ENCODE measurements around the gene SPAG9. TPM values are rescaled to one million over a fixed set of nuclear protein-coding genes. Genes with fewer than 3 reads are reported as not detected.
"Not testable (repeated sequence)": the region's sequence is repeated elsewhere in the genome, so short reads cannot be mapped to it uniquely, and the experiment has no call there.

SPAG9 gene
- total RNA-seq, 2 donors from 2014 or later, result 77.0 to 85.8 TPM

GRCh38 chr17:50945779-50946222, 174.9 kb downstream of the SPAG9 start:
- Mint-ChIP-seq H3K27me3 (no peaks in the 10 kb centered on the region), H3K27ac (peak overlapping the region; percentile 81), H3K4me3 (no peak overlapping the region), H3K4me1 (peaks cover 29% of the 10 kb centered on the region), H3K36me3 (ENCODE audit: low read depth) (no peaks in the 10 kb centered on the region)
- ATAC-seq (no peak), DNase-seq (no peak)
- H3K9me3 ChIP-seq (ENCODE audit: control insufficient read depth, low read length, poor library complexity, severe bottlenecking), result no peaks in the 10 kb centered on the region

GRCh38 chr17:50944902-50945720, 175.6 kb downstream of the SPAG9 start:
- peak overlapping the region; percentile 82 for H3K4me3 Mint-ChIP-seq
- H3K36me3 Mint-ChIP-seq (ENCODE audit: low read depth), result no peaks in the 10 kb centered on the region
- peaks cover 26% of the 10 kb centered on the region for H3K4me1 Mint-ChIP-seq
- no peaks in the 10 kb centered on the region for H3K9me3 ChIP-seq (ENCODE audit: control insufficient read depth, low read length, poor library complexity, severe bottlenecking)
- no peaks in the 10 kb centered on the region for H3K27me3 Mint-ChIP-seq
- peak overlapping the region; percentile 81 for H3K27ac Mint-ChIP-seq
- DNase-seq (no peak), ATAC-seq (no peak)

GRCh38 chr17:50944054-50944901, 176.4 kb downstream of the SPAG9 start:
- peak; percentile 56 to 67 (median 66) for DNase-seq
- ATAC-seq, result peak; percentile 91
- H3K4me3 Mint-ChIP-seq, result peak overlapping the region; percentile 82
- H3K27ac Mint-ChIP-seq, result peak overlapping the region; percentile 94
- H3K4me1 Mint-ChIP-seq, result peaks cover 23% of the 10 kb centered on the region
- no peaks in the 10 kb centered on the region for H3K36me3 Mint-ChIP-seq (ENCODE audit: low read depth)
- no peaks in the 10 kb centered on the region for H3K9me3 ChIP-seq (ENCODE audit: control insufficient read depth, low read length, poor library complexity, severe bottlenecking)
- no peaks in the 10 kb centered on the region for H3K27me3 Mint-ChIP-seq

- ATAC-seq, result peak; percentile 18
- peak overlapping the region; percentile 82 for H3K4me3 Mint-ChIP-seq
- H3K4me1 Mint-ChIP-seq, result peaks cover 27% of the 10 kb centered on the region
- no peak for DNase-seq
- H3K27ac Mint-ChIP-seq, result peak overlapping the region; percentile 94
- no peaks in the 10 kb centered on the region for H3K27me3 Mint-ChIP-seq
- no peaks in the 10 kb centered on the region for H3K36me3 Mint-ChIP-seq (ENCODE audit: low read depth)
- H3K9me3 ChIP-seq (ENCODE audit: control insufficient read depth, low read length, poor library complexity, severe bottlenecking), result no peaks in the 10 kb centered on the region
Measured at GRCh38 chr17:50943575-50943933, 177.1 kb downstream of the SPAG9 start.

- H3K4me1 Mint-ChIP-seq, result peaks cover 28% of the 10 kb centered on the region
- H3K27ac Mint-ChIP-seq; H3K9me3 ChIP-seq (ENCODE audit: control insufficient read depth, low read length, poor library complexity, severe bottlenecking); H3K27me3 Mint-ChIP-seq; ATAC-seq; H3K4me3 Mint-ChIP-seq; DNase-seq; H3K36me3 Mint-ChIP-seq (ENCODE audit: low read depth): not testable (repeated sequence)
Measured at GRCh38 chr17:50941676-50942048, 179.0 kb downstream of the SPAG9 start.

DNA sequence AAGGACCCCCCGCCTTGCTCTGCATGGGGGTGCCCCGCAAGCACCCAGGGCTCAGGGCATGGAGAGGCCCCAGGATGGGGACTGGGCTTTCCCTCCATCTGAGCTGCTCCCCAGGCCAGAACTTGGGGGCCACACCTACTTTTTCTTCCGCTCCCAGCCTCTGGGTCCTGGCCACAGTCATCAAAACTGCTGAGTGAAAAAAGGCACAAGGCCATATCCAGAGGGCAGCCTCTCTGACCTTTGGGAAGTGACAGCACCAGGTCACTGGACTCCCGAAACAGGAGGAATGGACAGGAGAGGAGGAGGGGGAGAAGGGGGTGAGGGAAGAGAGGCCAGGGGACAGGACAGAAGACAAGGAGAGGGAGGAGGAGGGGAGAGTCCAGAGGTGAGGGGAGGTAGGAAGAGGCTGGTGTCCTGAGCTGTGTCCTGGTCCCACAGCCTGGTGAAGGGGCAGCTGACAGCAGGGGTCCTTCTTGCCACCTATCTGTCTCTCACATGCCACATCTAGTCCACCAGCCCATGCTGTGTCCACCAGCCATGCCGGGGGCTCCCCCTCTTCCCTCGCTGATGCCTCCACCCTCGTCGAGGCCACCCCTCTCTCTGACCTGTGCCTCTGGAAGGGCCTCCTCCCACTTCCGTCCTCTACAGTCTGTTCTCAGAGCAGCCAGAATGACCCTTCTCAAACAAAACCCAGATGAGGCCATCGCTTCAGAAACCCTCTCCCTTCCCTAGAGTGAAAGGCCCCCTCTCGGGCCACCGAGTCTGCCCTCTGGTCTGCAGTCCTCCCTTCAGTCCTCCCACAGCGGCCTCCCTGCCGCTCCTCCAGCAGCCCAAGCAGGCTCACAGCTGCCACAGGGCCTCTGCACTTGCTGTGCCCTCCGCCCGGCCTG, 180.6 kb downstream of the SPAG9 start:
- H3K27me3 Mint-ChIP-seq, result no peaks in the 10 kb centered on the region

GRCh38 chr17:50939542-50939794, 181.2 kb downstream of the SPAG9 start:
- DNase-seq (no peak), ATAC-seq (no peak)
- no peaks in the 10 kb centered on the region for H3K36me3 Mint-ChIP-seq (ENCODE audit: low read depth)

More for the DNA sequence above, 180.6 kb downstream of the SPAG9 start:
- Mint-ChIP-seq H3K4me1 (peaks cover 24% of the 10 kb centered on the region), H3K36me3 (ENCODE audit: low read depth) (no peaks in the 10 kb centered on the region), H3K4me3 (no peak overlapping the region), H3K27ac (no peak overlapping the region)
- no peaks in the 10 kb centered on the region for H3K9me3 ChIP-seq (ENCODE audit: control insufficient read depth, low read length, poor library complexity, severe bottlenecking)
- DNase-seq, result no peak
- no peak for ATAC-seq

DNA sequence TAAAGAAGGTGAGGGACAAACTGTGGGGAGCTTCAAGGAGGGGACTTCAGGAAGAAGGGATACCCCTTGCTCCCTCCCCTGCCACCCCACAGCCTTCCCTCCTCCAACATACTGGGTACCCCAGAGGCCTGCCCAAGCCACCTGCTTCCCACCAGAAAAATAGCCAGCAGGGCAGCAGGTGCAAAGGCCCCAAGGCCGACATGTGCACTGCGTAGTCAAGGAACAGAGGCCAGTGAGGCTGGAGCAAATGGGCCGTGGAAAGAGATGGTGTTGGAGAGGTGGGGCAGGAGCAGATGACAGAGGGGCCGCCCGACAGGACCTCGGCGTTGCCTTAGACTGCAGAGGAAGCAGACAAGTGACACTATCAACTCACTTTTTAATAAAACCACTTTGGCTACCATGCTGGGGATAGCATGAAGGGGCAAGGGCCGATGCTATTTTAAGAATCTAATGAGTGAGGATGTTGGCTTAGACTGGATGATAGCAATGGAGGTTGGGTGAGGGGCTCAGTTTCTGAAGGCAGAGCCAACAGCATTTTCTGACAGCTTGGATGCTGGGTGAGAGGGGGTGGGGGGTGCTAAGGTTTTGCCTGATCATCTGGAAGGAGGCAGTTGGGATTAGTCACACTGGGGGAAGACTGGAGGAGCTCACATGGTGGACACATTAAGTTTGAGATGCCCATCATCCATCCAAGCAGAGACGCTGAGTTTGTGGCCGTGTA, 181.7 kb downstream of the SPAG9 start:
- H3K27me3 Mint-ChIP-seq, result no peaks in the 10 kb centered on the region
- peak overlapping the region; percentile 69 for H3K27ac Mint-ChIP-seq
- no peak overlapping the region for H3K4me3 Mint-ChIP-seq
- peaks cover 24% of the 10 kb centered on the region for H3K4me1 Mint-ChIP-seq
- no peak for ATAC-seq
- H3K36me3 Mint-ChIP-seq (ENCODE audit: low read depth), result no peaks in the 10 kb centered on the region
- DNase-seq, result no peak
- H3K9me3 ChIP-seq (ENCODE audit: control insufficient read depth, low read length, poor library complexity, severe bottlenecking), result no peaks in the 10 kb centered on the region

More at GRCh38 chr17:50939542-50939794, 181.2 kb downstream of the SPAG9 start:
- no peak overlapping the region for H3K4me3 Mint-ChIP-seq
- H3K27ac Mint-ChIP-seq, result no peak overlapping the region
- peaks cover 24% of the 10 kb centered on the region for H3K4me1 Mint-ChIP-seq
- no peaks in the 10 kb centered on the region for H3K27me3 Mint-ChIP-seq
- H3K9me3 ChIP-seq (ENCODE audit: control insufficient read depth, low read length, poor library complexity, severe bottlenecking), result no peaks in the 10 kb centered on the region

- Mint-ChIP-seq H3K27me3 (no peaks in the 10 kb centered on the region), H3K36me3 (ENCODE audit: low read depth) (no peaks in the 10 kb centered on the region), H3K27ac (no peak overlapping the region), H3K4me3 (no peak overlapping the region), H3K4me1 (peaks cover 13% of the 10 kb centered on the region)
- ATAC-seq (no peak), DNase-seq (no peak)
- no peaks in the 10 kb centered on the region for H3K9me3 ChIP-seq (ENCODE audit: control insufficient read depth, low read length, poor library complexity, severe bottlenecking)
Measured at GRCh38 chr17:50935996-50936266, 184.7 kb downstream of the SPAG9 start.

DNA sequence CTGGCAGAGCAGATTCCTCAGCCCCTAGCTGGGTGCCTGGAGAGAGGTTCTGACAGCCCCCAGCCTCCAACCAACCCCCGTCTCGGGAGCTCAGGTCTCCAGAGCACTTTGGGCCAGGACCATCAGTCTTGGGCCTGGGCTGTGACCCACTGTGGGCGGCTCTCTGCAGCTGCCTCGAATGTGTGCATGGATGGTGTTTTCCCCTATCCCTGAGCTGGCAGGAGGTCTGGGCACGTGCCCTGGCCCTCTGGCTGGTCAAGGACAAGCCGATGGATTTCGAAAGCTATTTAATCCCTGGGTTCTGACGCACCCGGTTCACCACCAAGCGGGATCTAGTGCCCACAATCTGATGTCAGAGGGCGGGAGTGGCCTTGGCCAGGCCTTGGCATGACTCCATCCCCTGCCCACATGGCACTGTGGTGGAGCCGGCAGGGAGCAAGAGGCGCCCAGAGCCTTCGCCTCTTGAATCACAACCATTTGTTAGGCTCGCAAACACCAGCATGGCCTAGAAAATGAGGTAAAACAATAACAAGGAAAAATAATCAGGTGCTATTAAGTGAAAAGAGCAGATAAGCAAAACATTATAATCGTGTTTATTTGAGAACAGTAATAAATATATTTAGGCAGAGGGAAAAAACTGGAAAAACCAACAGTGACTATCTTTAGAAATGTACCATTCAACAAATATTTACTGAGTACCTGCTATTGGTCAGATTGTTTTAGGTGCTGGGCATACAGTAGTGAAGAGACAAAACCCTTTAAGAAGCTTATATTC, 185.3 kb downstream of the SPAG9 start:
- no peaks in the 10 kb centered on the region for H3K9me3 ChIP-seq (ENCODE audit: control insufficient read depth, low read length, poor library complexity, severe bottlenecking)
- no peak overlapping the region for H3K27ac Mint-ChIP-seq
- no peaks in the 10 kb centered on the region for H3K27me3 Mint-ChIP-seq
- ATAC-seq (no peak), DNase-seq (no peak)
- H3K4me3 Mint-ChIP-seq, result no peak overlapping the region
- no peaks in the 10 kb centered on the region for H3K36me3 Mint-ChIP-seq (ENCODE audit: low read depth)
- peaks cover 14% of the 10 kb centered on the region for H3K4me1 Mint-ChIP-seq

GRCh38 chr17:50934672-50935220, 185.9 kb downstream of the SPAG9 start:
- H3K9me3 ChIP-seq (ENCODE audit: control insufficient read depth, low read length, poor library complexity, severe bottlenecking), result no peaks in the 10 kb centered on the region
- no peaks in the 10 kb centered on the region for H3K36me3 Mint-ChIP-seq (ENCODE audit: low read depth)
- no peak overlapping the region for H3K4me3 Mint-ChIP-seq
- H3K27ac Mint-ChIP-seq, result no peak overlapping the region
- H3K27me3 Mint-ChIP-seq, result no peaks in the 10 kb centered on the region
- DNase-seq (no peak), ATAC-seq (no peak)
- H3K4me1 Mint-ChIP-seq, result peaks cover 18% of the 10 kb centered on the region

DNA sequence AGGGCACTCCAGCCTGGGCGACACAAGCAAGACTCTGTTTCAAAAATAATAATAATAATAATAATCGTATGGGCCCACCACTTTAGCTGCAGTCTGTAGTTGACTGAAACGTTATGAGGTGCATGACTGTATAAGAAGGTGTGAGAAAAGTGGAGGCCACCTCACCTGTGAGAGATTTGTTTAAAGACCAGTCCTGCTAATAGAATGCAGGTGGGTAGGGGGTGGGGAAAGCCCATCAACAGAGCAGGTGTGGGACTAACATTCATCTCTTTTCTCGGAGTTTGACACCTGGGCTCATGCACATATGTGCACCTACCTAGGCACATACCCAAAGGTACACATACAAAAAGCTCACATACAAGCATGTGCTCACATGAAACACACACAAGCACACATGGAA, 186.5 kb downstream of the SPAG9 start:
- no peak for ATAC-seq
- Mint-ChIP-seq H3K27me3 (no peaks in the 10 kb centered on the region), H3K27ac (no peak overlapping the region), H3K4me1 (peaks cover 18% of the 10 kb centered on the region), H3K4me3 (no peak overlapping the region), H3K36me3 (ENCODE audit: low read depth) (no peaks in the 10 kb centered on the region)
- DNase-seq, result no peak
- H3K9me3 ChIP-seq (ENCODE audit: control insufficient read depth, low read length, poor library complexity, severe bottlenecking), result no peaks in the 10 kb centered on the region
